Right lobe of liver (tissue), 6 donors: ENCODE measurements around the gene ARF1. TPM values are rescaled to one million over a fixed set of nuclear protein-coding genes. Genes with fewer than 3 reads are reported as not detected.

Source experiments
- ATAC-seq, 4 donors: fragments of 200-7000 bp; cut with Tn5 transposase; one replicate each; pipeline ENCODE4 v1.9.1; 2020; ENCODE audit warnings: mild to moderate bottlenecking in 4 of 4, moderate library complexity in 4 of 4
- DNase-seq, 3 donors: peaks; one replicate each; pipeline ENCODE4 v3.0.0-alpha.2; 2020
- H3K27ac ChIP-seq, 3 donors: fragments of 200-600 bp; one replicate each; pipeline ENCODE4 v1.8.0; 2022
- H3K27me3 ChIP-seq, 2 donors: fragments of 200-600 bp; one replicate each; pipeline ENCODE4 v1.8.0; 2022
- H3K36me3 ChIP-seq, 4 donors: fragments of 200-600 bp; sonication (generic) in 1 of 4; one replicate each; pipeline versions ENCODE4 v1.5.1 to v1.8.0; 2017 to 2022; ENCODE audit warnings: control low read depth in 1 of 4
- H3K4me1 ChIP-seq, 4 donors: fragments of 200-600 bp; sonication (generic) in 1 of 4; one replicate each; pipeline versions ENCODE4 v1.5.1 to v1.8.0; 2017 to 2022; ENCODE audit warnings: control low read depth in 1 of 4
- H3K4me3 ChIP-seq, 3 donors: fragments of 200-600 bp; one replicate each; pipeline ENCODE4 v1.8.0; 2022
- H3K9me3 ChIP-seq, 4 donors: fragments of 200-600 bp; sonication (generic) in 1 of 4; one replicate each; pipeline versions ENCODE4 v1.5.1 to v1.8.0; 2017 to 2022; ENCODE audit warnings: control low read depth in 1 of 4
- CTCF ChIP-seq, 4 donors: fragments of 200-600 bp in 3 of 4; fragments of 450-650 bp in 1 of 4; IDR thresholded peaks; one replicate each; pipeline versions ENCODE4 v1.5.1 to v1.8.0; 2016 to 2022; ENCODE audit warnings: antibody characterized with exemption in 4 of 4, mild to moderate bottlenecking in 2 of 4
- POLR2A ChIP-seq: fragments of 450-650 bp; IDR thresholded peaks from one replicate; pipeline ENCODE4 v1.6.1; 2017; ENCODE audit warnings: antibody characterized with exemption, mild to moderate bottlenecking
- WGBS: methylation state at CpG from one replicate; pipeline ENCODE4 v1.1.6; 2018; ENCODE audit warnings: low coverage, low lambda C conversion rate; ENCODE audit not compliant: insufficient coverage; ENCODE audit errors: missing lambda C conversion rate; 5-methylcytosine and 5-hydroxymethylcytosine counted together
- intact Hi-C, 2 donors: fragments of 100-400 bp; cut with DNase I; formaldehyde crosslinking; loops; one replicate each; pipeline versions ENCODE4 v1.11.2 to v1.14.1; 2022
- total RNA-seq, 6 experiments: library from RNA; depleted of rRNA in 2 of 6; stranded (reverse); fragments of >200 nt in 2 of 6; fragmentation: NEBNext Ultra II Directional in 3 of 6; extraction: Animal tissue kit (Norgen Biotek cat#: 25700) in 3 of 6; gene quantifications; one replicate each; pipeline versions ENCODE4 v1.1.0 to v1.2.4, GENCODE V29; 2016 to 2023
- donor health status: DM: no; HTN: yes; CAD: no.
- donor health status: DM: no; HTN: no; CAD: no.
- donor health status: DM: no; HTN: no; CAD: no.
- donor health status: DM: no; HTN: yes; CAD: no.
- donor health status: DM: no; HTN: yes; CAD: no.

Gene ARF1
- total RNA-seq, 6 experiments from 2014 or later = 143 to 261 (median 193) TPM

- TF ChIP-seq CTCF (IDR thresholded peaks at IDR 0.05) (no peak), POLR2A (no peak)
- peaks cover 0 to 25% of the 10 kb centered on the region in 2 donors for H3K27me3 ChIP-seq
- no CpG with 5 or more reads among the region's 33 CpGs for WGBS
- H3K9me3 ChIP-seq = no peaks in the 10 kb centered on the region
- ATAC-seq (peak; percentile 35 to 73 (median 60)), DNase-seq (peak in 2 of 3 donors; percentile 60 to 71)
- no peak overlapping the region for H3K27ac ChIP-seq
- H3K36me3 ChIP-seq = no peaks in the 10 kb centered on the region
- intact Hi-C loops = no loop called here
- H3K4me1 ChIP-seq = no peaks in the 10 kb centered on the region
- H3K4me3 ChIP-seq = no peak overlapping the region
These were observed 22.7 kb upstream of the ARF1 start for GRCh38 chr1:228059634-228060457.

GRCh38 chr1:228060458-228061190 is 21.9 kb upstream of the ARF1 start:
- H3K9me3 ChIP-seq = no peaks in the 10 kb centered on the region
- H3K36me3 ChIP-seq = no peaks in the 10 kb centered on the region
- no peak overlapping the region for H3K27ac ChIP-seq
- H3K4me3 ChIP-seq = no peak overlapping the region
- WGBS = 21% methylated on average over 14 of the region's 34 CpGs
- no peak for TF ChIP-seq CTCF (IDR thresholded peaks at IDR 0.05)
- no peak for TF ChIP-seq POLR2A
- peaks cover 0 to 25% of the 10 kb centered on the region in 2 donors for H3K27me3 ChIP-seq
- intact Hi-C loops = no loop called here
- no peaks in the 10 kb centered on the region for H3K4me1 ChIP-seq
- peak in 1 of 3 donors; percentile 43 for DNase-seq
- ATAC-seq = no peak

GRCh38 chr1:228061411-228062084 is 21.0 kb upstream of the ARF1 start:
- H3K9me3 ChIP-seq = no peaks in the 10 kb centered on the region
- no peak for ATAC-seq
- no peaks in the 10 kb centered on the region for H3K4me1 ChIP-seq
- peaks cover 0 to 25% of the 10 kb centered on the region in 2 donors for H3K27me3 ChIP-seq
- H3K4me3 ChIP-seq = no peak overlapping the region
- intact Hi-C loops = no loop called here
- no peak overlapping the region for H3K27ac ChIP-seq
- no peaks in the 10 kb centered on the region for H3K36me3 ChIP-seq
- TF ChIP-seq POLR2A (no peak), CTCF (IDR thresholded peaks at IDR 0.05) (no peak)
- DNase-seq = no peak
- WGBS = 58% methylated on average over 4 of the region's 10 CpGs

GRCh38 chr1:228062085-228062791 is 20.3 kb upstream of the ARF1 start:
- ATAC-seq = no peak
- H3K27me3 ChIP-seq = peaks cover 0 to 25% of the 10 kb centered on the region in 2 donors
- DNase-seq = peak in 1 of 3 donors; percentile 37
- no peaks in the 10 kb centered on the region for H3K4me1 ChIP-seq
- H3K4me3 ChIP-seq = no peak overlapping the region
- no peak for TF ChIP-seq CTCF (IDR thresholded peaks at IDR 0.05)
- TF ChIP-seq POLR2A = no peak
- intact Hi-C loops = no loop called here
- H3K9me3 ChIP-seq = no peaks in the 10 kb centered on the region
- no CpG with 5 or more reads among the region's 9 CpGs for WGBS
- H3K27ac ChIP-seq = no peak overlapping the region
- no peaks in the 10 kb centered on the region for H3K36me3 ChIP-seq
